K562 (cell line): ENCODE data around the gene SMIM7. TPM values are rescaled to one million over a fixed set of nuclear protein-coding genes. Genes with fewer than 3 reads are reported as not detected.
A peak's percentile ranks its signal among the peaks of the same experiment; 100 is the strongest.

ENCODE experiments used
- ATAC-seq: fragments of 200-7000 bp; cut with Tn5 transposase; 3 replicates; pipeline ENCODE4 v1.9.1; 2020; ENCODE audit warnings: moderate library complexity
- BruUV-seq: library from RNA; stranded (reverse); fragments of 400-500 nt; replicated peaks from 2 replicates; lab custom pipeline; 2021; lab: Mats Ljungman, UMichigan
- CTCF ChIA-PET: fragments of 300-600 bp; formaldehyde crosslinking; extraction: SDS; loops from one replicate; lab custom pipeline; 2021; ENCODE audit warnings: low intra/inter-chr PET ratio; lab: Yijun Ruan, JAX
- POLR2A ChIA-PET: fragments of 300-600, 350-650 bp; sonication (Branson Sonifier 250); formaldehyde crosslinking; extraction: SDS; loops from one replicate; lab custom pipeline; 2021; ENCODE audit warnings: antibody characterized with exemption, inconsistent platforms; lab: Yijun Ruan, JAX
- DNase-seq, 4 experiments: peaks; one replicate each; pipeline versions ENCODE4 v3.0.0 to v3.0.0-alpha.2; 2011 to 2018; ENCODE audit warnings: low spot score in 3 of 4, mixed read lengths in 3 of 4; ENCODE audit errors: extremely low read depth in 1 of 4
- FAIRE-seq: peaks from 2 replicates; lab custom pipeline; 2011; peaks lifted over from hg19 to GRCh38; lab: Jason Lieb, UNC
- H2AFZ ChIP-seq: 2 replicates; pipeline ENCODE4 v1.6.0; 2011; ENCODE audit warnings: low read depth, low read length, control low read depth, inconsistent platforms
- H3K27ac ChIP-seq: fragments of 200-600 bp; 3 replicates; pipeline ENCODE4 v1.8.0; 2011; ENCODE audit warnings: low read depth, mild to moderate bottlenecking, control low read depth, inconsistent platforms, low read length, moderate library complexity, mixed read lengths; ENCODE audit errors: extremely low read depth
- H3K27me3 ChIP-seq, 2 experiments: fragments of 300-600 bp in 1 of 2; 2 replicates in 1 of 2; 3 replicates in 1 of 2; pipeline versions ENCODE4 v1.6.0 to v1.8.0; 2011; ENCODE audit warnings: inconsistent platforms in 2 of 2, low read length in 2 of 2, mild to moderate bottlenecking in 1 of 2, mixed read lengths in 1 of 2, moderate library complexity in 1 of 2; ENCODE audit not compliant: control insufficient read depth in 2 of 2, insufficient read depth in 2 of 2
- H3K36me3 ChIP-seq: fragments of 300-600 bp; 3 replicates; pipeline ENCODE4 v1.8.0; 2011; ENCODE audit warnings: mild to moderate bottlenecking, low read length, inconsistent platforms; ENCODE audit not compliant: control insufficient read depth, insufficient read depth
- H3K4me1 ChIP-seq, 2 experiments: fragments of 200-600 bp in 1 of 2; replicated peaks in 1 of 2; 2 replicates in 1 of 2; 3 replicates in 1 of 2; pipeline versions ENCODE4 v1.5.1 to v1.8.0; 2011; ENCODE audit warnings: inconsistent platforms in 2 of 2, low read length in 2 of 2, mild to moderate bottlenecking in 1 of 2, mixed read lengths in 1 of 2, moderate library complexity in 1 of 2; ENCODE audit not compliant: control insufficient read depth in 2 of 2, insufficient read depth in 2 of 2
- H3K4me2 ChIP-seq: 2 replicates; pipeline ENCODE4 v1.6.1; 2011; ENCODE audit warnings: low read length, control low read depth, inconsistent platforms, mixed read lengths; ENCODE audit not compliant: insufficient read depth
- H3K4me3 ChIP-seq: fragments of 200-600 bp; sonication (generic), shearing (Covaris generic); 2 replicates; pipeline ENCODE4 v1.5.1; 2016; ENCODE audit warnings: control low read depth, inconsistent platforms
- H3K79me2 ChIP-seq: fragments of 200-600 bp; 3 replicates; pipeline ENCODE4 v1.8.0; 2011; ENCODE audit warnings: low read length, inconsistent platforms; ENCODE audit not compliant: control insufficient read depth, insufficient read depth
- H3K9ac ChIP-seq, 2 experiments: 2 replicates each; pipeline versions ENCODE4 v1.6.0 to v1.6.1; 2011; ENCODE audit warnings: low read depth in 2 of 2, low read length in 2 of 2, control low read depth in 1 of 2, inconsistent platforms in 1 of 2, mild to moderate bottlenecking in 1 of 2, mixed read lengths in 1 of 2; ENCODE audit not compliant: insufficient read depth in 1 of 2
- H3K9me1 ChIP-seq: one replicate; pipeline ENCODE4 v1.6.0; 2011; ENCODE audit warnings: inconsistent platforms, mild to moderate bottlenecking, low read length, moderate library complexity; ENCODE audit not compliant: control insufficient read depth, insufficient read depth
- H3K9me3 ChIP-seq: replicated peaks from 2 replicates; pipeline ENCODE4 v1.5.1; 2011; ENCODE audit warnings: low read depth, low read length, inconsistent platforms; ENCODE audit not compliant: control insufficient read depth, insufficient read depth
- H4K20me1 ChIP-seq: replicated peaks from 2 replicates; pipeline ENCODE4 v1.6.1; 2011; ENCODE audit warnings: low read length, inconsistent platforms, mixed read lengths; ENCODE audit not compliant: control insufficient read depth, insufficient read depth
- BDP1 ChIP-seq: IDR thresholded peaks from 3 replicates; pipeline ENCODE4 v1.6.1; 2011; ENCODE audit not compliant: insufficient read length, insufficient read depth
- E2F1 ChIP-seq: sonication (generic); formaldehyde crosslinking; IDR thresholded peaks from 2 replicates; pipeline ENCODE4 v1.8.1; 2023; ENCODE audit warnings: mild to moderate bottlenecking, missing genetic modification reagents, moderate library complexity
- E2F3 ChIP-seq: fragments of 250-450 bp; sonication (Bioruptor Pico); IDR thresholded peaks from 2 replicates; pipeline ENCODE4 v1.4.0; 2020; ENCODE audit warnings: mild to moderate bottlenecking
- E2F5 ChIP-seq: sonication (generic); formaldehyde crosslinking; IDR thresholded peaks from 2 replicates; pipeline ENCODE4 v1.8.0; 2022; ENCODE audit warnings: mild to moderate bottlenecking, missing genetic modification reagents
- EP300 ChIP-seq: IDR thresholded peaks from 2 replicates; pipeline ENCODE4 v1.6.1; 2012; ENCODE audit warnings: low read length, improper control_type of control experiment
- GABPA ChIP-seq: fragments of 200-800 bp; sonication (Bioruptor generic); conservative IDR thresholded peaks from 2 replicates; pipeline ENCODE4 v1.6.1; 2016; ENCODE audit warnings: low read depth, missing genetic modification characterization, missing compliant biosample characterization
- PML ChIP-seq: IDR thresholded peaks from 2 replicates; pipeline ENCODE4 v1.6.1; 2012; ENCODE audit warnings: low read length, inconsistent platforms
- RUNX1 ChIP-seq: sonication (generic); IDR thresholded peaks from 2 replicates; pipeline ENCODE4 v1.6.1; 2016; ENCODE audit warnings: antibody characterized with exemption, low read depth
- SAFB2 ChIP-seq: fragments of 200-400 bp; formaldehyde crosslinking; IDR thresholded peaks from 2 replicates; pipeline ENCODE4 v1.6.1; 2018; ENCODE audit warnings: borderline replicate concordance, low read length, low read depth, moderate library complexity; ENCODE audit not compliant: severe bottlenecking
- TFAM ChIP-seq: fragments of 250-450 bp; sonication (Bioruptor Pico); conservative IDR thresholded peaks from 2 replicates; pipeline ENCODE4 v1.5.0; 2021; ENCODE audit warnings: mild to moderate bottlenecking, moderate library complexity
- TRIM24 ChIP-seq, 2 experiments: fragments of 450-650 bp; IDR thresholded peaks; 2 replicates each; pipeline ENCODE4 v1.6.1; 2016
- ZSCAN32 ChIP-seq: fragments of 450-650 bp; formaldehyde crosslinking; IDR thresholded peaks from 2 replicates; pipeline ENCODE4 v1.4.0; 2020; ENCODE audit warnings: mild to moderate bottlenecking, moderate library complexity
- WGBS: fragments of 100-300 bp; shearing (Covaris generic); methylation state at CpG from one replicate; pipeline ENCODE4 v1.1.6; 2016; ENCODE audit warnings: low coverage, mixed read lengths; ENCODE audit not compliant: insufficient coverage; ENCODE audit errors: missing lambda C conversion rate; 5-methylcytosine and 5-hydroxymethylcytosine counted together
- in situ Hi-C: fragments of 300-500 bp; cut with MboI; formaldehyde crosslinking; loops from 4 replicates; pipeline ENCODE4 v1.15.0; 2018; ENCODE audit warnings: inconsistent platforms, mixed read lengths
- intact Hi-C: fragments of 100-400 bp; cut with micrococcal nuclease; formaldehyde crosslinking; loops from 2 replicates; pipeline ENCODE4 v1.14.2; 2022
- polyA plus RNA-seq, 8 experiments: library from polyadenylated mRNA; depleted of rRNA in 4 of 8; stranded (reverse) in 5 of 8; unstranded in 3 of 8; fragments of >200 nt; fragmentation: Nextera tagmentation in 2 of 8; fragmentation: Illumina TruSeq in 1 of 8; extraction: Ambion mirVana in 2 of 8; extraction: Trizol in 1 of 8; gene quantifications; 2 replicates each; pipeline versions ENCODE4 v1.2.1 to v1.2.3, GENCODE V29; 2011 to 2014; ENCODE audit warnings: inconsistent platforms in 1 of 8, missing spikeins in 1 of 8
- total RNA-seq, 7 experiments: library from RNA; depleted of rRNA in 6 of 7; stranded (reverse); fragments of >200 nt in 6 of 7; fragmentation: Illumina TruSeq in 2 of 7; extraction: Trizol in 2 of 7; gene quantifications; 2 replicates each; pipeline versions ENCODE4 v1.2.1 to v1.2.3, GENCODE V29; 2011 to 2021; ENCODE audit warnings: low replicate concordance in 1 of 7
- TF ChIP-seq, protein P1 (sequence below): fragments of 200-800 bp; sonication (Bioruptor generic); IDR thresholded peaks from 2 replicates; pipeline ENCODE4 v1.6.1; 2017; ENCODE audit warnings: missing genetic modification characterization, missing compliant biosample characterization

SMIM7 gene
- total and polyA plus RNA-seq, 9 of the 15 experiments (the other 6 are each of a cell fraction or from before 2014, with no cell fraction given) = 55.3 to 265 (median 107) TPM

DNA sequence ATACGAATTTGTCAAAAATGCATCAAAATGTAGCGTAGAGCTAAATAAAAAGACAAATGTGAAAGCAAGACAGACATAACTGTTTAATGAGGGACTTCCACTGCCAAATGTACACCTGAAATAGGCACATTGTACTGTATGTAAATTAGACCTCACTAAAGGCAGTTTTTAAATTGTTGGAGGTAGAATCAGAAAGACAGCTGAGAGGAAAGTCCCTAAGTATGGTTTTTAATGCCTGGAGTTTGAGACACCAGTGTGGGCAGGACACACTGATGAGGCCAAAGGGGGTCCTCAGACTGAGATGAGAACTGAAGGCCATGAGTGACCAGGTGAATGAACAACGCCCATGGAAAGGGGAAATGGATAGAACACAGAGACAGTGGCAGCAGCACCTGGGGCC is 54.8 kb downstream of the SMIM7 start:
- Histone ChIP-seq H3K4me3 (no peak overlapping the region), H3K9ac (peak overlapping the region in 1 of 2 experiments; percentile 71; a peak in 2 of 4 replicates), H3K79me2 (peaks cover 97% of the 10 kb centered on the region), H2AFZ (no peak overlapping the region), H3K9me1 (peaks cover 15% of the 10 kb centered on the region), H3K27ac (no peak overlapping the region), H3K4me1 (peaks cover 4 to 35% of the 10 kb centered on the region in 2 experiments; a peak in 4 of 5 replicates), H3K27me3 (no peaks in the 10 kb centered on the region), H3K9me3 (no peaks in the 10 kb centered on the region), H3K4me2 (no peak overlapping the region), H3K36me3 (peaks cover 24% of the 10 kb centered on the region), H4K20me1 (peaks cover 60% of the 10 kb centered on the region)
- intact Hi-C loops (no loop called here), in situ Hi-C loops (no loop called here)
- no peak for TF ChIP-seq E2F5
- TF ChIP-seq BDP1 = no peak
- TF ChIP-seq EP300 = no peak
- TF ChIP-seq, protein P1, sequence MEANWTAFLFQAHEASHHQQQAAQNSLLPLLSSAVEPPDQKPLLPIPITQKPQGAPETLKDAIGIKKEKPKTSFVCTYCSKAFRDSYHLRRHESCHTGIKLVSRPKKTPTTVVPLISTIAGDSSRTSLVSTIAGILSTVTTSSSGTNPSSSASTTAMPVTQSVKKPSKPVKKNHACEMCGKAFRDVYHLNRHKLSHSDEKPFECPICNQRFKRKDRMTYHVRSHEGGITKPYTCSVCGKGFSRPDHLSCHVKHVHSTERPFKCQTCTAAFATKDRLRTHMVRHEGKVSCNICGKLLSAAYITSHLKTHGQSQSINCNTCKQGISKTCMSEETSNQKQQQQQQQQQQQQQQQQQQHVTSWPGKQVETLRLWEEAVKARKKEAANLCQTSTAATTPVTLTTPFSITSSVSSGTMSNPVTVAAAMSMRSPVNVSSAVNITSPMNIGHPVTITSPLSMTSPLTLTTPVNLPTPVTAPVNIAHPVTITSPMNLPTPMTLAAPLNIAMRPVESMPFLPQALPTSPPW (CRISPR knock-in tag) = no peak
- no peak for TF ChIP-seq TRIM24 (IDR thresholded peaks at IDR 0.05)
- no peak for TF ChIP-seq GABPA (tag)
- TF ChIP-seq TFAM (CRISPR knock-in tag) = no peak
- TF ChIP-seq ZSCAN32 = no peak
- TF ChIP-seq PML = no peak
- no peak for TF ChIP-seq E2F3 (CRISPR knock-in tag)
- no peak for TF ChIP-seq RUNX1
- TF ChIP-seq SAFB2 = no peak
- no peak for TF ChIP-seq E2F1 (CRISPR knock-in tag)
- ChIA-PET CTCF (no interaction called here), POLR2A (interaction anchor here (0.5 to 1.3 kb wide), 4 partner anchors 13 to 189 kb away, joined by 3 to 10 read pairs (median 3); no protein-coding TSS in a partner anchor)
- FAIRE-seq (no peak), DNase-seq (no peak), ATAC-seq (no peak)
- WGBS = 80% methylated on average over 3 of the region's 3 CpGs
- no TSS peak for BruUV-seq
